K562 (cell line): ENCODE results near the gene SGO1. TPM values are rescaled to one million over a fixed set of nuclear protein-coding genes. Genes with fewer than 3 reads are reported as not detected.

Experiments used
- ATAC-seq: fragments of 200-7000 bp; cut with Tn5 transposase; 3 replicates; pipeline ENCODE4 v1.9.1; 2020; ENCODE audit warnings: moderate library complexity
- BruUV-seq: library from RNA; stranded (reverse); fragments of 400-500 nt; replicated peaks from 2 replicates; lab custom pipeline; 2021; lab: Mats Ljungman, UMichigan
- CTCF ChIA-PET: fragments of 300-600 bp; formaldehyde crosslinking; extraction: SDS; loops from one replicate; lab custom pipeline; 2021; ENCODE audit warnings: low intra/inter-chr PET ratio; lab: Yijun Ruan, JAX
- POLR2A ChIA-PET: fragments of 300-600, 350-650 bp; sonication (Branson Sonifier 250); formaldehyde crosslinking; extraction: SDS; loops from one replicate; lab custom pipeline; 2021; ENCODE audit warnings: antibody characterized with exemption, inconsistent platforms; lab: Yijun Ruan, JAX
- DNase-seq, 4 experiments: peaks; one replicate each; pipeline versions ENCODE4 v3.0.0 to v3.0.0-alpha.2; 2011 to 2018; ENCODE audit warnings: low spot score in 3 of 4, mixed read lengths in 3 of 4; ENCODE audit errors: extremely low read depth in 1 of 4
- FAIRE-seq: peaks from 2 replicates; lab custom pipeline; 2011; peaks lifted over from hg19 to GRCh38; lab: Jason Lieb, UNC
- H2AFZ ChIP-seq: 2 replicates; pipeline ENCODE4 v1.6.0; 2011; ENCODE audit warnings: low read depth, low read length, control low read depth, inconsistent platforms
- H3K27ac ChIP-seq: fragments of 200-600 bp; 3 replicates; pipeline ENCODE4 v1.8.0; 2011; ENCODE audit warnings: low read depth, mild to moderate bottlenecking, control low read depth, inconsistent platforms, low read length, moderate library complexity, mixed read lengths; ENCODE audit errors: extremely low read depth
- H3K27me3 ChIP-seq, 2 experiments: fragments of 300-600 bp in 1 of 2; 2 replicates in 1 of 2; 3 replicates in 1 of 2; pipeline versions ENCODE4 v1.6.0 to v1.8.0; 2011; ENCODE audit warnings: inconsistent platforms in 2 of 2, low read length in 2 of 2, mild to moderate bottlenecking in 1 of 2, mixed read lengths in 1 of 2, moderate library complexity in 1 of 2; ENCODE audit not compliant: control insufficient read depth in 2 of 2, insufficient read depth in 2 of 2
- H3K36me3 ChIP-seq: fragments of 300-600 bp; 3 replicates; pipeline ENCODE4 v1.8.0; 2011; ENCODE audit warnings: mild to moderate bottlenecking, low read length, inconsistent platforms; ENCODE audit not compliant: control insufficient read depth, insufficient read depth
- H3K4me1 ChIP-seq, 2 experiments: fragments of 200-600 bp in 1 of 2; replicated peaks in 1 of 2; 2 replicates in 1 of 2; 3 replicates in 1 of 2; pipeline versions ENCODE4 v1.5.1 to v1.8.0; 2011; ENCODE audit warnings: inconsistent platforms in 2 of 2, low read length in 2 of 2, mild to moderate bottlenecking in 1 of 2, mixed read lengths in 1 of 2, moderate library complexity in 1 of 2; ENCODE audit not compliant: control insufficient read depth in 2 of 2, insufficient read depth in 2 of 2
- H3K4me2 ChIP-seq: 2 replicates; pipeline ENCODE4 v1.6.1; 2011; ENCODE audit warnings: low read length, control low read depth, inconsistent platforms, mixed read lengths; ENCODE audit not compliant: insufficient read depth
- H3K4me3 ChIP-seq: fragments of 200-600 bp; sonication (generic), shearing (Covaris generic); 2 replicates; pipeline ENCODE4 v1.5.1; 2016; ENCODE audit warnings: control low read depth, inconsistent platforms
- H3K79me2 ChIP-seq: fragments of 200-600 bp; 3 replicates; pipeline ENCODE4 v1.8.0; 2011; ENCODE audit warnings: low read length, inconsistent platforms; ENCODE audit not compliant: control insufficient read depth, insufficient read depth
- H3K9ac ChIP-seq, 2 experiments: 2 replicates each; pipeline versions ENCODE4 v1.6.0 to v1.6.1; 2011; ENCODE audit warnings: low read depth in 2 of 2, low read length in 2 of 2, control low read depth in 1 of 2, inconsistent platforms in 1 of 2, mild to moderate bottlenecking in 1 of 2, mixed read lengths in 1 of 2; ENCODE audit not compliant: insufficient read depth in 1 of 2
- H3K9me1 ChIP-seq: one replicate; pipeline ENCODE4 v1.6.0; 2011; ENCODE audit warnings: inconsistent platforms, mild to moderate bottlenecking, low read length, moderate library complexity; ENCODE audit not compliant: control insufficient read depth, insufficient read depth
- H3K9me3 ChIP-seq: replicated peaks from 2 replicates; pipeline ENCODE4 v1.5.1; 2011; ENCODE audit warnings: low read depth, low read length, inconsistent platforms; ENCODE audit not compliant: control insufficient read depth, insufficient read depth
- H4K20me1 ChIP-seq: replicated peaks from 2 replicates; pipeline ENCODE4 v1.6.1; 2011; ENCODE audit warnings: low read length, inconsistent platforms, mixed read lengths; ENCODE audit not compliant: control insufficient read depth, insufficient read depth
- AFF1 ChIP-seq, 2 experiments: fragments of 450-650 bp; IDR thresholded peaks; 2 replicates each; pipeline ENCODE4 v1.6.1; 2018; ENCODE audit warnings: mild to moderate bottlenecking in 2 of 2, low read depth in 1 of 2; ENCODE audit not compliant: partially characterized antibody in 2 of 2
- CHD4 ChIP-seq: fragments of 200-600 bp; sonication (generic); IDR thresholded peaks from 3 replicates; pipeline ENCODE4 v1.6.1; 2012; ENCODE audit warnings: low read depth, mild to moderate bottlenecking, mixed read lengths, low read length, inconsistent platforms; ENCODE audit not compliant: insufficient read depth, insufficient replicate concordance, poor library complexity, severe bottlenecking
- DLX4 ChIP-seq: fragments of 250-450 bp; sonication (Bioruptor Pico); IDR thresholded peaks from 2 replicates; pipeline ENCODE4 v1.6.1; 2021; ENCODE audit warnings: mild to moderate bottlenecking
- E4F1 ChIP-seq: fragments of 250-450 bp; sonication (Bioruptor Pico); IDR thresholded peaks from 2 replicates; pipeline ENCODE4 v1.5.0; 2021; ENCODE audit warnings: mild to moderate bottlenecking, borderline replicate concordance
- KLF10 ChIP-seq: fragments of 250-450 bp; sonication (Bioruptor Pico); IDR thresholded peaks from 2 replicates; pipeline ENCODE4 v1.6.1; 2021; ENCODE audit warnings: matching md5 sums
- MLLT1 ChIP-seq, 2 experiments: fragments of 450-650 bp; IDR thresholded peaks; 2 replicates each; pipeline ENCODE4 v1.6.1; 2016
- NCOA1 ChIP-seq: fragments of 450-650 bp; IDR thresholded peaks from 2 replicates; pipeline ENCODE4 v1.6.1; 2016; ENCODE audit warnings: low read depth
- SIN3B ChIP-seq: fragments of 450-650 bp; IDR thresholded peaks from 2 replicates; pipeline ENCODE4 v1.6.1; 2017; ENCODE audit warnings: low read depth, mild to moderate bottlenecking, moderate library complexity
- SNAPC5 ChIP-seq: fragments of 250-450 bp; sonication (Bioruptor Pico); IDR thresholded peaks from 2 replicates; pipeline ENCODE4 v1.8.0; 2021; ENCODE audit warnings: moderate library complexity, mild to moderate bottlenecking, inconsistent platforms
- STAT5B ChIP-seq: fragments of 250-450 bp; sonication (Bioruptor Pico); IDR thresholded peaks from 2 replicates; pipeline ENCODE4 v1.8.0; 2021; ENCODE audit warnings: mild to moderate bottlenecking, inconsistent platforms
- TAF15 ChIP-seq: fragments of 200-400 bp; formaldehyde crosslinking; IDR thresholded peaks from 2 replicates; pipeline ENCODE4 v1.6.1; 2017; ENCODE audit warnings: mild to moderate bottlenecking, low read depth, low read length, moderate library complexity
- TAF9B ChIP-seq: fragments of 450-650 bp; IDR thresholded peaks from 2 replicates; pipeline ENCODE4 v1.6.1; 2018; ENCODE audit warnings: mild to moderate bottlenecking; ENCODE audit not compliant: partially characterized antibody
- ZFP30 ChIP-seq: fragments of 250-450 bp; sonication (Bioruptor Pico); IDR thresholded peaks from 2 replicates; pipeline ENCODE4 v1.8.0; 2022; ENCODE audit warnings: moderate library complexity, mild to moderate bottlenecking, inconsistent platforms, borderline replicate concordance
- ZNF174 ChIP-seq: fragments of 250-450 bp; sonication (Bioruptor Pico); IDR thresholded peaks from 2 replicates; pipeline ENCODE4 v1.4.0; 2020; ENCODE audit warnings: mild to moderate bottlenecking
- WGBS: fragments of 100-300 bp; shearing (Covaris generic); methylation state at CpG from one replicate; pipeline ENCODE4 v1.1.6; 2016; ENCODE audit warnings: low coverage, mixed read lengths; ENCODE audit not compliant: insufficient coverage; ENCODE audit errors: missing lambda C conversion rate; 5-methylcytosine and 5-hydroxymethylcytosine counted together
- in situ Hi-C: fragments of 300-500 bp; cut with MboI; formaldehyde crosslinking; loops from 4 replicates; pipeline ENCODE4 v1.15.0; 2018; ENCODE audit warnings: inconsistent platforms, mixed read lengths
- intact Hi-C: fragments of 100-400 bp; cut with micrococcal nuclease; formaldehyde crosslinking; loops from 2 replicates; pipeline ENCODE4 v1.14.2; 2022
- polyA plus RNA-seq, 8 experiments: library from polyadenylated mRNA; depleted of rRNA in 4 of 8; stranded (reverse) in 5 of 8; unstranded in 3 of 8; fragments of >200 nt; fragmentation: Nextera tagmentation in 2 of 8; fragmentation: Illumina TruSeq in 1 of 8; extraction: Ambion mirVana in 2 of 8; extraction: Trizol in 1 of 8; gene quantifications; 2 replicates each; pipeline versions ENCODE4 v1.2.1 to v1.2.3, GENCODE V29; 2011 to 2014; ENCODE audit warnings: inconsistent platforms in 1 of 8, missing spikeins in 1 of 8
- total RNA-seq, 7 experiments: library from RNA; depleted of rRNA in 6 of 7; stranded (reverse); fragments of >200 nt in 6 of 7; fragmentation: Illumina TruSeq in 2 of 7; extraction: Trizol in 2 of 7; gene quantifications; 2 replicates each; pipeline versions ENCODE4 v1.2.1 to v1.2.3, GENCODE V29; 2011 to 2021; ENCODE audit warnings: low replicate concordance in 1 of 7

Gene SGO1
- total and polyA plus RNA-seq, 9 of the 15 experiments (the other 6 are each of a cell fraction or from before 2014, with no cell fraction given): 13.7 to 57.3 (median 28.2) TPM

- H3K27ac ChIP-seq: no peak overlapping the region
- no peak for FAIRE-seq
- no peak for TF ChIP-seq MLLT1 (IDR thresholded peaks at IDR 0.05)
- no peak for TF ChIP-seq SIN3B
- no peak for TF ChIP-seq STAT5B (CRISPR knock-in tag)
- no peak for TF ChIP-seq TAF15
- no peak for TF ChIP-seq DLX4 (CRISPR knock-in tag)
- no peak for TF ChIP-seq E4F1 (CRISPR knock-in tag)
- no peak for TF ChIP-seq AFF1 (IDR thresholded peaks at IDR 0.05; ENCODE audit: low read depth in 1 of 2, partially characterized antibody in 2 of 2)
- no peak for TF ChIP-seq NCOA1
- no peak for TF ChIP-seq KLF10 (CRISPR knock-in tag)
- TF ChIP-seq SNAPC5 (CRISPR knock-in tag): no peak
- no peak for TF ChIP-seq ZNF174
- no peak for TF ChIP-seq CHD4
- TF ChIP-seq ZFP30 (CRISPR knock-in tag): no peak
- TF ChIP-seq TAF9B: no peak
Measured at GRCh38 chr3:20130106-20130505, 55.9 kb downstream of the SGO1 start.

More at GRCh38 chr3:20130106-20130505, 55.9 kb downstream of the SGO1 start:
- Histone ChIP-seq H2AFZ (no peak overlapping the region), H3K4me3 (no peak overlapping the region), H3K4me1 (no peaks in the 10 kb centered on the region), H3K36me3 (peaks cover 15% of the 10 kb centered on the region), H3K79me2 (no peaks in the 10 kb centered on the region), H3K9me3 (no peaks in the 10 kb centered on the region), H3K27me3 (no peaks in the 10 kb centered on the region), H3K9ac (no peak overlapping the region), H3K4me2 (no peak overlapping the region), H3K9me1 (no peaks in the 10 kb centered on the region), H4K20me1 (no peaks in the 10 kb centered on the region)
- POLR2A ChIA-PET: interaction anchor here (0.9 kb wide), 1 partner anchor 10 kb away, joined by 3 read pairs; no protein-coding TSS in a partner anchor
- WGBS: 63% methylated on average over 7 of the region's 7 CpGs
- ATAC-seq: peak; percentile 59; the same call in 2 of the 3 replicates
- DNase-seq: no peak
- intact Hi-C loops (no loop called here), in situ Hi-C loops (no loop called here)
- BruUV-seq: no TSS peak
- CTCF ChIA-PET: no interaction called here
